Measurements from ENCODE around the gene RFTN2. TPM values are rescaled to one million over a fixed set of nuclear protein-coding genes. Genes with fewer than 3 reads are reported as not detected.
"Not testable (repeated sequence)": the region's sequence is repeated elsewhere in the genome, so short reads cannot be mapped to it uniquely, and the experiment has no call there.

The RFTN2 gene
- total and polyA plus RNA-seq, 8 donors: 4.5 to 35.2 (median 20.4) TPM

GRCh38 chr2:197591339-197592072, 83.9 kb downstream of the RFTN2 start:
- intact Hi-C loops (cut with DNase I): no loop called here
- DNase-seq (no peak), ATAC-seq (no peak)
- Histone ChIP-seq H3K9me3 (no peaks in the 10 kb centered on the region), H3K27me3 (no peaks in the 10 kb centered on the region), H3K4me3 (no peak overlapping the region), H3K36me3 (no peaks in the 10 kb centered on the region), H3K27ac (no peak overlapping the region), H3K4me1 (no peaks in the 10 kb centered on the region)
- no peak for TF ChIP-seq CTCF (IDR thresholded peaks at IDR 0.05)

GRCh38 chr2:197587255-197587654, 88.1 kb downstream of the RFTN2 start:
- ATAC-seq; H3K27ac ChIP-seq; H3K4me1 ChIP-seq; H3K36me3 ChIP-seq; intact Hi-C loops (cut with DNase I); DNase-seq; H3K27me3 ChIP-seq; H3K9me3 ChIP-seq; H3K4me3 ChIP-seq: not testable (repeated sequence)

- H3K4me3 ChIP-seq, ATAC-seq, DNase-seq: not testable (repeated sequence)
These were observed 95.2 kb downstream of the RFTN2 start for GRCh38 chr2:197580166-197580565.

DNA sequence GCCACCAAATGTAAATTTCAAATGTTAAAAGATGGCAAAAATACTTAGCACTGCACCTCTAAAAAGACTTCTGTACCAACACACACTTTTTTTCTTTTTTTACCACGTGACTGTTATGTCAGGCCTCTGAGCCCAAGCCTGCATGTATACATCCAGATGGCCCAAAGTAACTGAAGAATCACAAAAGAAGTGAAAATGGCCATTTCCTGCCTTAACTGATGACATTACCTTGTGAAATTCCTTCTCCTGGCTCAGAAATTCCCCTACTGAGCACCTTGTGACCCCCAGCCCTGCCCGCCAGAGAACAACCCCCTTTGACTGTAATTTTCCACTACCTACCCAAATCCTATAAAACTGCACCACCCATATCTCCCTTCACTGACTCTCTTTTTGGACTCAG, 97.1 kb downstream of the RFTN2 start:
- H3K27ac ChIP-seq; intact Hi-C loops (cut with DNase I); ATAC-seq; H3K36me3 ChIP-seq; H3K4me3 ChIP-seq; H3K4me1 ChIP-seq; DNase-seq; H3K27me3 ChIP-seq: not testable (repeated sequence)
- peaks cover 0 to 11% of the 10 kb centered on the region in 2 donors for H3K9me3 ChIP-seq

More at GRCh38 chr2:197580166-197580565, 95.2 kb downstream of the RFTN2 start:
- H3K36me3 ChIP-seq; H3K4me1 ChIP-seq; intact Hi-C loops (cut with DNase I); H3K27ac ChIP-seq; H3K27me3 ChIP-seq; H3K9me3 ChIP-seq: not testable (repeated sequence)

DNA sequence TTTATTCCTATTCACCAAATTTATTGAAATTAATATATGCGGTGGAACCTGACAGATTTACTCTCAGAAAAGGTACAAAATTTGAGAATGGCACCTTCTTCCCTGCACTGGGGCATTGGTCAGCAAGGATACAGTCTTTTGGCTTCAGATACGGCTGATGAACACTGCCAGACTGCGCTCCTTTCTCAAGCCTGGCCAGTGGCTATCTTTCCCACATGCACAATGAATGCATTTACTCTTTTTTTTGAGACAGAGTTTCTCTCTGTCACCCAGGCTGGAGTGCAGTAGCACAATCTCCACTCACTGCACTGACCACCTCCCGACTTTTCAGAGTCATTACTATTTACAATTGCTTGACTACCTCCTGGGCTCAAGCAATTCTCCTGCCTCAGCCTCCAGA, 97.9 kb downstream of the RFTN2 start:
- Histone ChIP-seq H3K4me1 (no peaks in the 10 kb centered on the region), H3K9me3 (peaks cover 0 to 17% of the 10 kb centered on the region in 2 donors), H3K27me3 (no peaks in the 10 kb centered on the region), H3K36me3 (peaks cover 0 to 4% of the 10 kb centered on the region in 2 donors), H3K4me3 (no peak overlapping the region), H3K27ac (no peak overlapping the region)
- no peak for TF ChIP-seq CTCF (IDR thresholded peaks at IDR 0.05)
- ATAC-seq (no peak), DNase-seq (no peak)
- intact Hi-C loops (cut with DNase I): no loop called here

DNA sequence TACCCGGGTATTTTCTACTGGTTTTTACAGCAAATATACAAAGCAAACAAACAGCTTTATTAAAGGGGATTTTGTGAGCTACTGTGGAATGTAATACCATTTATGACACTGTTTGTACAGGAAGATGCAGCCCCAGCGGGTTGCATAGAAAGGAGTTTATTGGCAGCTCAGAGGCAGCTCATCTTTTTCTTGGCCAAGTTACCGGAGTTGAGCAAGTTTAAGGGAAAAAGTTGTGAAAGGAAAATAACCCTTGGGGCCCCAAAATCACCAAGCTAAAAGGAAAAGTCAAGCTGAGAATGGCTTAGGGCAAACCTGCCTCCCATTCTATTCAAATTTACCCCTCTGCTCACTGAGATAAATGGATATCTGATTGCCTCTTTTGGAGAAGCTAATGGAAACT, 98.8 kb downstream of the RFTN2 start:
- Histone ChIP-seq H3K36me3 (peaks cover 0 to 7% of the 10 kb centered on the region in 2 donors), H3K27me3 (no peaks in the 10 kb centered on the region), H3K27ac (no peak overlapping the region), H3K9me3 (peaks cover 0 to 18% of the 10 kb centered on the region in 2 donors), H3K4me3 (no peak overlapping the region), H3K4me1 (no peaks in the 10 kb centered on the region)
- DNase-seq (peak in 2 of 4 donors; percentile 29 to 36), ATAC-seq (peak; percentile 40)
- TF ChIP-seq CTCF (IDR thresholded peaks at IDR 0.05): no peak
- intact Hi-C loops (cut with DNase I): no loop called here

DNA sequence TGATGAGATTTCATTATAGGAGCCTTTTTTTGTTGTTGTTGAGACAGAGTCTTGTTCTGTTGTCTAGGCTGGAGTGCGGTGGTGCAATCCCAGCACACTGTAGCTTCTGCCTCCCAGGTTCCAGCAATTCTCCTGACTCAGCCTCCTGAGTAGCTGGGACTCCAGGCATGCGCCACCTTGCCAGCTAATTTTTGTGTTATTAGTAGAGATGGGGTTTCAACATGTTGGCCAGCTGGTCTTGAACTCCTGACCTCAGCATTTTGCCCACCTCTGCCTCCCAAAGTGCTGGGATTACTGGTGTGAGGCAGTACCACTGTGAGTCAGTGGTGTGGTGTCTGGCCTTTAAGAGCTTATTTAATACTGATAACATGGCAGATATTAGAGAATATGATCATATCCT, 99.4 kb downstream of the RFTN2 start:
- Histone ChIP-seq H3K27me3 (no peaks in the 10 kb centered on the region), H3K4me3 (no peak overlapping the region), H3K27ac (no peak overlapping the region), H3K4me1 (no peaks in the 10 kb centered on the region), H3K9me3 (peaks cover 0 to 18% of the 10 kb centered on the region in 2 donors), H3K36me3 (peaks cover 0 to 7% of the 10 kb centered on the region in 2 donors)
- no peak for TF ChIP-seq CTCF (IDR thresholded peaks at IDR 0.05)
- intact Hi-C loops (cut with DNase I): no loop called here
- ATAC-seq (no peak), DNase-seq (no peak)

Measured in left lung (tissue), 10 donors.